Neural cell (in vitro differentiated cells): ENCODE results near the gene WWC2.

Source experiments
- CTCF ChIP-seq: fragments of 450-650 bp; IDR thresholded peaks from 2 replicates; pipeline ENCODE4 v1.5.1; 2014; ENCODE audit warnings: antibody characterized with exemption, mild to moderate bottlenecking, moderate library complexity; ENCODE audit not compliant: poor library complexity, severe bottlenecking
- POLR2AphosphoS5 ChIP-seq: IDR thresholded peaks from 2 replicates; pipeline ENCODE4 v1.6.1; 2012
- SMC3 ChIP-seq: fragments of 450-650 bp; conservative IDR thresholded peaks from 2 replicates; pipeline ENCODE4 v1.6.1; 2014; ENCODE audit warnings: antibody characterized with exemption, mild to moderate bottlenecking, moderate library complexity; ENCODE audit not compliant: poor library complexity

GRCh38 chr4:183327827-183328226 lies 228.8 kb downstream of the WWC2 start:
- no peak for TF ChIP-seq POLR2AphosphoS5
- no peak for TF ChIP-seq CTCF
- no peak for TF ChIP-seq SMC3
